AG08395 (cell line): ENCODE measurements around the gene ALDH3A1.

ENCODE experiments used
- DNase-seq: peaks from one replicate; pipeline ENCODE4 v3.0.0; 2012; ENCODE audit warnings: mixed read lengths, low spot score

The ALDH3A1 gene

GRCh38 chr17:19718613-19719354 is 29.3 kb downstream of the ALDH3A1 start:
- no peak for DNase-seq

GRCh38 chr17:19718041-19718612 is 30.0 kb downstream of the ALDH3A1 start:
- DNase-seq = no peak

GRCh38 chr17:19717411-19717908 is 30.6 kb downstream of the ALDH3A1 start:
- DNase-seq = no peak

GRCh38 chr17:19717031-19717360 is 31.1 kb downstream of the ALDH3A1 start:
- DNase-seq = no peak

- DNase-seq = no peak
Observed at GRCh38 chr17:19716108-19717030, 31.7 kb downstream of the ALDH3A1 start, which contains the start of gene SLC47A2. Gene SLC47A2 (minus strand): TSS chr17:19716584. CDS start chr17:19716555, 29 bp downstream.

- DNase-seq = no peak
Observed at GRCh38 chr17:19714542-19715411, 33.3 kb downstream of the ALDH3A1 start.

- no peak for DNase-seq
Observed at GRCh38 chr17:19713901-19714361, 34.2 kb downstream of the ALDH3A1 start.

GRCh38 chr17:19713462-19713861 is 34.6 kb downstream of the ALDH3A1 start:
- no peak for DNase-seq

- DNase-seq = no peak
Observed at GRCh38 chr17:19712436-19713004, 35.6 kb downstream of the ALDH3A1 start.

GRCh38 chr17:19709841-19710240 is 38.3 kb downstream of the ALDH3A1 start:
- no peak for DNase-seq

GRCh38 chr17:19708431-19709175 is 39.5 kb downstream of the ALDH3A1 start:
- DNase-seq = no peak

- DNase-seq = no peak
Observed at GRCh38 chr17:19707728-19708221, 40.3 kb downstream of the ALDH3A1 start.

GRCh38 chr17:19706791-19707727 is 41.0 kb downstream of the ALDH3A1 start:
- DNase-seq = peak; percentile 3

- peak; percentile 1 for DNase-seq
Observed at GRCh38 chr17:19705771-19706770, 42.0 kb downstream of the ALDH3A1 start.

GRCh38 chr17:19705201-19705600 is 42.9 kb downstream of the ALDH3A1 start:
- DNase-seq = no peak

- no peak for DNase-seq
Observed at GRCh38 chr17:19703828-19704613, 44.1 kb downstream of the ALDH3A1 start.
